WTC11 (cell line): ENCODE measurements around the gene CAPN15. TPM values are rescaled to one million over a fixed set of nuclear protein-coding genes. Genes with fewer than 3 reads are reported as not detected.

Source experiments
- ATAC-seq: fragments of 200-7000 bp; cut with Tn5 transposase; 2 replicates; pipeline ENCODE4 v1.10.0; 2021; ENCODE audit warnings: mild to moderate bottlenecking, moderate library complexity
- CTCF ChIA-PET: fragments of 300-600 bp; sonication (Branson Sonifier 250); formaldehyde crosslinking; loops from one replicate; lab custom pipeline; 2021; ENCODE audit warnings: antibody characterized with exemption; lab: Charles Lee
- POLR2A ChIA-PET: fragments of 350-600 bp; sonication (Branson Sonifier 250); formaldehyde crosslinking; loops from one replicate; lab custom pipeline; 2021; ENCODE audit warnings: antibody characterized with exemption; lab: Charles Lee
- DNase-seq: peaks from one replicate; pipeline ENCODE4 v3.0.0; 2021; ENCODE audit warnings: low spot score
- H3K27ac Mint-ChIP-seq: 2 replicates; pipeline ENCODE4 v1.8.0; 2021; ENCODE audit warnings: mixed read lengths
- H3K27me3 Mint-ChIP-seq: 2 replicates; pipeline ENCODE4 v1.8.0; 2021; ENCODE audit warnings: low read depth, mild to moderate bottlenecking, moderate library complexity, mixed read lengths
- H3K36me3 Mint-ChIP-seq: 2 replicates; pipeline ENCODE4 v1.8.0; 2021; ENCODE audit warnings: mixed read lengths
- H3K4me1 Mint-ChIP-seq: 2 replicates; pipeline ENCODE4 v1.8.0; 2022; ENCODE audit warnings: mixed read lengths
- H3K4me3 Mint-ChIP-seq: 2 replicates; pipeline ENCODE4 v1.8.0; 2021; ENCODE audit warnings: mild to moderate bottlenecking, moderate library complexity, mixed read lengths
- H3K9me3 Mint-ChIP-seq: 2 replicates; pipeline ENCODE4 v1.8.0; 2021; ENCODE audit warnings: mixed read lengths
- FOXJ3 ChIP-seq: sonication (generic); formaldehyde crosslinking; IDR thresholded peaks from 2 replicates; pipeline ENCODE4 v1.9.0; 2021; ENCODE audit warnings: missing genetic modification reagents, mild to moderate bottlenecking, borderline replicate concordance
- FOXP1 ChIP-seq: sonication (generic); formaldehyde crosslinking; IDR thresholded peaks from 2 replicates; pipeline ENCODE4 v1.8.0; 2022; ENCODE audit warnings: missing genetic modification reagents, mild to moderate bottlenecking, moderate library complexity, borderline replicate concordance
- GTF2I ChIP-seq: fragments of 250-450 bp; sonication (Bioruptor Pico); conservative IDR thresholded peaks from 2 replicates; pipeline ENCODE4 v1.4.0; 2021; ENCODE audit warnings: mild to moderate bottlenecking
- JUN ChIP-seq: sonication (generic); formaldehyde crosslinking; IDR thresholded peaks from 2 replicates; pipeline ENCODE4 v1.8.0; 2023; ENCODE audit warnings: mild to moderate bottlenecking, missing genetic modification reagents
- MXD4 ChIP-seq: fragments of 250-450 bp; sonication (Bioruptor Pico); IDR thresholded peaks from 2 replicates; pipeline ENCODE4 v1.8.0; 2021; ENCODE audit warnings: mild to moderate bottlenecking, moderate library complexity, borderline replicate concordance
- RELA ChIP-seq: sonication (generic); formaldehyde crosslinking; IDR thresholded peaks from 2 replicates; pipeline ENCODE4 v1.8.1; 2022; ENCODE audit warnings: missing genetic modification reagents, mild to moderate bottlenecking, borderline replicate concordance
- SOX15 ChIP-seq: fragments of 250-450 bp; sonication (Bioruptor Pico); IDR thresholded peaks from 2 replicates; pipeline ENCODE4 v1.9.0; 2021; ENCODE audit warnings: mild to moderate bottlenecking
- ZNF121 ChIP-seq: sonication (generic); formaldehyde crosslinking; IDR thresholded peaks from 2 replicates; pipeline ENCODE4 v1.8.0; 2023; ENCODE audit warnings: missing genetic modification reagents
- ZNF263 ChIP-seq: sonication (generic); formaldehyde crosslinking; IDR thresholded peaks from 2 replicates; pipeline ENCODE4 v1.8.1; 2022; ENCODE audit warnings: low read depth, mild to moderate bottlenecking, moderate library complexity, missing genetic modification reagents
- ZNF317 ChIP-seq: sonication (generic); formaldehyde crosslinking; IDR thresholded peaks from 2 replicates; pipeline ENCODE4 v1.8.1; 2023; ENCODE audit warnings: low read depth, mild to moderate bottlenecking, moderate library complexity, missing genetic modification reagents, borderline replicate concordance
- ZNF423 ChIP-seq: fragments of 250-450 bp; sonication (Bioruptor Pico); IDR thresholded peaks from 2 replicates; pipeline ENCODE4 v2.1.2; 2022; ENCODE audit warnings: mild to moderate bottlenecking, moderate library complexity
- total RNA-seq: library from RNA; stranded (reverse); gene quantifications from 3 replicates; pipeline ENCODE4 v1.2.3, GENCODE V29; 2021
- TF ChIP-seq, protein P1 (sequence below): sonication (generic); formaldehyde crosslinking; IDR thresholded peaks from 2 replicates; pipeline ENCODE4 v1.8.1; 2023; ENCODE audit warnings: mild to moderate bottlenecking, missing genetic modification reagents
- TF ChIP-seq, protein P2 (sequence below): fragments of 250-450 bp; sonication (Bioruptor Pico); IDR thresholded peaks from 2 replicates; pipeline ENCODE4 v1.9.0; 2021; ENCODE audit warnings: mild to moderate bottlenecking
- TF ChIP-seq, protein P3 (sequence below): fragments of 250-450 bp; sonication (Bioruptor Pico); conservative IDR thresholded peaks from 2 replicates; pipeline ENCODE4 v1.9.0; 2021; ENCODE audit warnings: mild to moderate bottlenecking
- TF ChIP-seq, protein P4 (sequence below): sonication (generic); formaldehyde crosslinking; conservative IDR thresholded peaks from 2 replicates; pipeline ENCODE4 v1.8.1; 2023; ENCODE audit warnings: mild to moderate bottlenecking, low read depth, missing genetic modification reagents, moderate library complexity
- TF ChIP-seq, protein P5 (sequence below): sonication (generic); formaldehyde crosslinking; IDR thresholded peaks from 2 replicates; pipeline ENCODE4 v1.8.0; 2022; ENCODE audit warnings: mild to moderate bottlenecking, missing genetic modification reagents
- TF ChIP-seq, protein P6 (sequence below): sonication (generic); formaldehyde crosslinking; IDR thresholded peaks from 2 replicates; pipeline ENCODE4 v1.8.0; 2022; ENCODE audit warnings: missing genetic modification reagents

The CAPN15 gene
- total RNA-seq, 1 experiment from 2014 or later = 110 TPM

DNA sequence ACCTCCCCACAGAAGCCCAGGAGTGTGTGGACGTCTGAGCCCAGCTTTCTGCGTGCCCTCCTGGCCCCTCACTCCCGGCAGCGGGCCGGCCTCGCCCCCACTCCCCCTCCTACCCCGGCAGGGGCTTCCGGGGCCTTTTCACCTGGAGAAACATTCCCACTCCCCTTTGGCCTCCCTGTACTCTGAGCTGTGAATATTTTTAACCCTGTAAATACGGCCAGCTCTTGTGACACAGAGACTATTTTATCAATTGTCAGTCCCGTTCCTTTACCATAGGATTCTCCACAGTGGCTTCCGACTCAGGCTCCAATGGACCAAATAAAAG lies 26.7 kb downstream of the CAPN15 start:
- Mint-ChIP-seq H3K9me3 (no peaks in the 10 kb centered on the region), H3K36me3 (no peaks in the 10 kb centered on the region), H3K4me1 (no peaks in the 10 kb centered on the region), H3K27ac (no peak overlapping the region), H3K4me3 (no peak overlapping the region), H3K27me3 (peaks cover 11% of the 10 kb centered on the region)
- no peak for DNase-seq
- TF ChIP-seq ZNF423 (CRISPR knock-in tag) (no peak), ZNF121 (no peak), ZNF317 (CRISPR knock-in tag) (no peak), FOXP1 (CRISPR knock-in tag) (no peak), GTF2I (CRISPR knock-in tag) (no peak), JUN (no peak), ZNF263 (CRISPR knock-in tag) (no peak), MXD4 (no peak), RELA (no peak), FOXJ3 (CRISPR knock-in tag) (no peak), SOX15 (CRISPR knock-in tag) (no peak)
- TF ChIP-seq, protein P1, sequence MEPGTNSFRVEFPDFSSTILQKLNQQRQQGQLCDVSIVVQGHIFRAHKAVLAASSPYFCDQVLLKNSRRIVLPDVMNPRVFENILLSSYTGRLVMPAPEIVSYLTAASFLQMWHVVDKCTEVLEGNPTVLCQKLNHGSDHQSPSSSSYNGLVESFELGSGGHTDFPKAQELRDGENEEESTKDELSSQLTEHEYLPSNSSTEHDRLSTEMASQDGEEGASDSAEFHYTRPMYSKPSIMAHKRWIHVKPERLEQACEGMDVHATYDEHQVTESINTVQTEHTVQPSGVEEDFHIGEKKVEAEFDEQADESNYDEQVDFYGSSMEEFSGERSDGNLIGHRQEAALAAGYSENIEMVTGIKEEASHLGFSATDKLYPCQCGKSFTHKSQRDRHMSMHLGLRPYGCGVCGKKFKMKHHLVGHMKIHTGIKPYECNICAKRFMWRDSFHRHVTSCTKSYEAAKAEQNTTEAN (CRISPR knock-in tag) = no peak
- TF ChIP-seq, protein P2, sequence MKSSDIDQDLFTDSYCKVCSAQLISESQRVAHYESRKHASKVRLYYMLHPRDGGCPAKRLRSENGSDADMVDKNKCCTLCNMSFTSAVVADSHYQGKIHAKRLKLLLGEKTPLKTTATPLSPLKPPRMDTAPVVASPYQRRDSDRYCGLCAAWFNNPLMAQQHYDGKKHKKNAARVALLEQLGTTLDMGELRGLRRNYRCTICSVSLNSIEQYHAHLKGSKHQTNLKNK (CRISPR knock-in tag) = no peak
- TF ChIP-seq, protein P3, sequence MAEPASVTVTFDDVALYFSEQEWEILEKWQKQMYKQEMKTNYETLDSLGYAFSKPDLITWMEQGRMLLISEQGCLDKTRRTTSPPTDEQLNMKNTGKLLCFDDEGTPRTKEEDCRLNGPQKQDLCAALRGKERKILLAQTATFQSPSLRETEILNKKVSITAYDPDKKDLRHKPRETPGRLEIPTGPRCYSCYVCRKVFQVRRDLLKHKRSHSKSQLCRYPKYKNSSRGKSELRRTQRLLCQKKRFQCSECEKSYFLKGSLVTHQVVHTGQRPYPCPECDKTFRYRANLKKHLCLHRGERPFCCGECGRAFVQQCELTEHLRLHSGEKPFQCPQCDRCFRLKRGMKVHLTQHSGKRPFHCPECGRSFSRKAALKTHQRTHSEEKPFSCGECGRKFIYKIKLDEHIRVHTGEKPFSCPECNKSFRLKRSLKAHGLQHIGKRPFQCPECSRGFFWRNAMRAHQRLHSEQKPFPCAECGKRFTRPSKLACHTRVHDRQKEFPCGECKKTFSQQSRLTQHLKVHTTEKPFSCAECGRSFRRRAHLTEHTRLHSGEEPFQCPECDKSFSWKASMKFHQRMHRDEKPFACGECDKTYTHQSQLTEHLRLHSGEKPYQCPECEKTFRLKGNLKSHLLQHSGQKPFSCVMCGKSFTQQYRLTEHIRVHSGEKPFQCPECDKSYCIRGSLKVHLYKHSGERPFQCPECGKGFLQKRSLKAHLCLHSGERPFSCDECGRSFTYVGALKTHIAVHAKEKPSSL (CRISPR knock-in tag) = no peak
- TF ChIP-seq, protein P4, sequence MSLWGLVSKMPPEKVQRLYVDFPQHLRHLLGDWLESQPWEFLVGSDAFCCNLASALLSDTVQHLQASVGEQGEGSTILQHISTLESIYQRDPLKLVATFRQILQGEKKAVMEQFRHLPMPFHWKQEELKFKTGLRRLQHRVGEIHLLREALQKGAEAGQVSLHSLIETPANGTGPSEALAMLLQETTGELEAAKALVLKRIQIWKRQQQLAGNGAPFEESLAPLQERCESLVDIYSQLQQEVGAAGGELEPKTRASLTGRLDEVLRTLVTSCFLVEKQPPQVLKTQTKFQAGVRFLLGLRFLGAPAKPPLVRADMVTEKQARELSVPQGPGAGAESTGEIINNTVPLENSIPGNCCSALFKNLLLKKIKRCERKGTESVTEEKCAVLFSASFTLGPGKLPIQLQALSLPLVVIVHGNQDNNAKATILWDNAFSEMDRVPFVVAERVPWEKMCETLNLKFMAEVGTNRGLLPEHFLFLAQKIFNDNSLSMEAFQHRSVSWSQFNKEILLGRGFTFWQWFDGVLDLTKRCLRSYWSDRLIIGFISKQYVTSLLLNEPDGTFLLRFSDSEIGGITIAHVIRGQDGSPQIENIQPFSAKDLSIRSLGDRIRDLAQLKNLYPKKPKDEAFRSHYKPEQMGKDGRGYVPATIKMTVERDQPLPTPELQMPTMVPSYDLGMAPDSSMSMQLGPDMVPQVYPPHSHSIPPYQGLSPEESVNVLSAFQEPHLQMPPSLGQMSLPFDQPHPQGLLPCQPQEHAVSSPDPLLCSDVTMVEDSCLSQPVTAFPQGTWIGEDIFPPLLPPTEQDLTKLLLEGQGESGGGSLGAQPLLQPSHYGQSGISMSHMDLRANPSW (CRISPR knock-in tag) = no peak
- TF ChIP-seq, protein P5, sequence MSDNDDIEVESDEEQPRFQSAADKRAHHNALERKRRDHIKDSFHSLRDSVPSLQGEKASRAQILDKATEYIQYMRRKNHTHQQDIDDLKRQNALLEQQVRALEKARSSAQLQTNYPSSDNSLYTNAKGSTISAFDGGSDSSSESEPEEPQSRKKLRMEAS (CRISPR knock-in tag) = no peak
- TF ChIP-seq, protein P6, sequence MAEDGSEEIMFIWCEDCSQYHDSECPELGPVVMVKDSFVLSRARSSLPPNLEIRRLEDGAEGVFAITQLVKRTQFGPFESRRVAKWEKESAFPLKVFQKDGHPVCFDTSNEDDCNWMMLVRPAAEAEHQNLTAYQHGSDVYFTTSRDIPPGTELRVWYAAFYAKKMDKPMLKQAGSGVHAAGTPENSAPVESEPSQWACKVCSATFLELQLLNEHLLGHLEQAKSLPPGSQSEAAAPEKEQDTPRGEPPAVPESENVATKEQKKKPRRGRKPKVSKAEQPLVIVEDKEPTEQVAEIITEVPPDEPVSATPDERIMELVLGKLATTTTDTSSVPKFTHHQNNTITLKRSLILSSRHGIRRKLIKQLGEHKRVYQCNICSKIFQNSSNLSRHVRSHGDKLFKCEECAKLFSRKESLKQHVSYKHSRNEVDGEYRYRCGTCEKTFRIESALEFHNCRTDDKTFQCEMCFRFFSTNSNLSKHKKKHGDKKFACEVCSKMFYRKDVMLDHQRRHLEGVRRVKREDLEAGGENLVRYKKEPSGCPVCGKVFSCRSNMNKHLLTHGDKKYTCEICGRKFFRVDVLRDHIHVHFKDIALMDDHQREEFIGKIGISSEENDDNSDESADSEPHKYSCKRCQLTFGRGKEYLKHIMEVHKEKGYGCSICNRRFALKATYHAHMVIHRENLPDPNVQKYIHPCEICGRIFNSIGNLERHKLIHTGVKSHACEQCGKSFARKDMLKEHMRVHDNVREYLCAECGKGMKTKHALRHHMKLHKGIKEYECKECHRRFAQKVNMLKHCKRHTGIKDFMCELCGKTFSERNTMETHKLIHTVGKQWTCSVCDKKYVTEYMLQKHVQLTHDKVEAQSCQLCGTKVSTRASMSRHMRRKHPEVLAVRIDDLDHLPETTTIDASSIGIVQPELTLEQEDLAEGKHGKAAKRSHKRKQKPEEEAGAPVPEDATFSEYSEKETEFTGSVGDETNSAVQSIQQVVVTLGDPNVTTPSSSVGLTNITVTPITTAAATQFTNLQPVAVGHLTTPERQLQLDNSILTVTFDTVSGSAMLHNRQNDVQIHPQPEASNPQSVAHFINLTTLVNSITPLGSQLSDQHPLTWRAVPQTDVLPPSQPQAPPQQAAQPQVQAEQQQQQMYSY (CRISPR knock-in tag) = no peak
- no peak for ATAC-seq
- ChIA-PET CTCF (interaction anchor here (1.0 kb wide), 1 partner anchor 25 kb away, joined by 3 read pairs; no protein-coding TSS in a partner anchor), POLR2A (no interaction called here)
